ENCODE results near the gene OSMR.

GRCh38 chr5:38837932-38838331, 7.9 kb upstream of the OSMR start:
- TF ChIP-seq EZH2 (IDR thresholded peaks at IDR 0.05) (no peak), EZH2phosphoT487 (IDR thresholded peaks at IDR 0.05; ENCODE audit: borderline replicate concordance) (no peak), SP1 (IDR thresholded peaks at IDR 0.05; ENCODE audit: low read depth) (no peak), CEBPB (IDR thresholded peaks at IDR 0.05; ENCODE audit: low read depth) (no peak), JUND (IDR thresholded peaks at IDR 0.05) (no peak), POLR2A (IDR thresholded peaks at IDR 0.05; ENCODE audit: borderline replicate concordance, extremely low read depth, insufficient read depth, insufficient read length) (no peak), MAX (IDR thresholded peaks at IDR 0.05) (no peak), POLR2AphosphoS5 (IDR thresholded peaks at IDR 0.05; ENCODE audit: low read depth, low read length) (no peak), ZNF274 (IDR thresholded peaks at IDR 0.05; ENCODE audit: low read depth, low read length) (no peak), EGR1 (IDR thresholded peaks at IDR 0.05; ENCODE audit: low read depth) (no peak), RAD21 (IDR thresholded peaks at IDR 0.05; ENCODE audit: low read depth) (no peak)
- TF ChIP-seq, protein P1, sequence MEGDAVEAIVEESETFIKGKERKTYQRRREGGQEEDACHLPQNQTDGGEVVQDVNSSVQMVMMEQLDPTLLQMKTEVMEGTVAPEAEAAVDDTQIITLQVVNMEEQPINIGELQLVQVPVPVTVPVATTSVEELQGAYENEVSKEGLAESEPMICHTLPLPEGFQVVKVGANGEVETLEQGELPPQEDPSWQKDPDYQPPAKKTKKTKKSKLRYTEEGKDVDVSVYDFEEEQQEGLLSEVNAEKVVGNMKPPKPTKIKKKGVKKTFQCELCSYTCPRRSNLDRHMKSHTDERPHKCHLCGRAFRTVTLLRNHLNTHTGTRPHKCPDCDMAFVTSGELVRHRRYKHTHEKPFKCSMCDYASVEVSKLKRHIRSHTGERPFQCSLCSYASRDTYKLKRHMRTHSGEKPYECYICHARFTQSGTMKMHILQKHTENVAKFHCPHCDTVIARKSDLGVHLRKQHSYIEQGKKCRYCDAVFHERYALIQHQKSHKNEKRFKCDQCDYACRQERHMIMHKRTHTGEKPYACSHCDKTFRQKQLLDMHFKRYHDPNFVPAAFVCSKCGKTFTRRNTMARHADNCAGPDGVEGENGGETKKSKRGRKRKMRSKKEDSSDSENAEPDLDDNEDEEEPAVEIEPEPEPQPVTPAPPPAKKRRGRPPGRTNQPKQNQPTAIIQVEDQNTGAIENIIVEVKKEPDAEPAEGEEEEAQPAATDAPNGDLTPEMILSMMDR (IDR thresholded peaks at IDR 0.05 in 2 of 3, conservative IDR thresholded peaks at IDR 0.05 in 1 of 3; ENCODE audit: borderline replicate concordance in 1 of 3, insufficient read depth in 1 of 3, low read depth in 2 of 3, low read length in 2 of 3) = no peak
- TF ChIP-seq, protein P2, sequence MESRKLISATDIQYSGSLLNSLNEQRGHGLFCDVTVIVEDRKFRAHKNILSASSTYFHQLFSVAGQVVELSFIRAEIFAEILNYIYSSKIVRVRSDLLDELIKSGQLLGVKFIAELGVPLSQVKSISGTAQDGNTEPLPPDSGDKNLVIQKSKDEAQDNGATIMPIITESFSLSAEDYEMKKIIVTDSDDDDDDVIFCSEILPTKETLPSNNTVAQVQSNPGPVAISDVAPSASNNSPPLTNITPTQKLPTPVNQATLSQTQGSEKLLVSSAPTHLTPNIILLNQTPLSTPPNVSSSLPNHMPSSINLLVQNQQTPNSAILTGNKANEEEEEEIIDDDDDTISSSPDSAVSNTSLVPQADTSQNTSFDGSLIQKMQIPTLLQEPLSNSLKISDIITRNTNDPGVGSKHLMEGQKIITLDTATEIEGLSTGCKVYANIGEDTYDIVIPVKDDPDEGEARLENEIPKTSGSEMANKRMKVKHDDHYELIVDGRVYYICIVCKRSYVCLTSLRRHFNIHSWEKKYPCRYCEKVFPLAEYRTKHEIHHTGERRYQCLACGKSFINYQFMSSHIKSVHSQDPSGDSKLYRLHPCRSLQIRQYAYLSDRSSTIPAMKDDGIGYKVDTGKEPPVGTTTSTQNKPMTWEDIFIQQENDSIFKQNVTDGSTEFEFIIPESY (IDR thresholded peaks at IDR 0.05; ENCODE audit: extremely low read depth, insufficient replicate concordance, low read length) = no peak

All from HCT116 (cell line).